ENCODE results near the gene CC2D2A. TPM values are rescaled to one million over a fixed set of nuclear protein-coding genes. Genes with fewer than 3 reads are reported as not detected.

The CC2D2A gene
- total RNA-seq, 1 experiment from 2014 or later, result 10.2 TPM

- POLR2A ChIA-PET, result no interaction called here
- H3K27me3 Mint-ChIP-seq (ENCODE audit: low read depth), result no peaks in the 10 kb centered on the region
- ATAC-seq (no peak), DNase-seq (ENCODE audit: low spot score) (no peak)
- CTCF ChIA-PET, result no interaction called here
- TF ChIP-seq NFATC4 (CRISPR knock-in tag; IDR thresholded peaks at IDR 0.05) (no peak), TEAD1 (CRISPR knock-in tag; IDR thresholded peaks at IDR 0.05) (no peak), OVOL2 (CRISPR knock-in tag; IDR thresholded peaks at IDR 0.05; ENCODE audit: borderline replicate concordance) (no peak), AR (CRISPR knock-in tag; IDR thresholded peaks at IDR 0.05) (no peak), SMAD4 (CRISPR knock-in tag; IDR thresholded peaks at IDR 0.05) (no peak), HMGA2 (CRISPR knock-in tag; IDR thresholded peaks at IDR 0.05) (no peak), ZNF219 (CRISPR knock-in tag; IDR thresholded peaks at IDR 0.05; ENCODE audit: borderline replicate concordance) (no peak), MYBL2 (CRISPR knock-in tag; IDR thresholded peaks at IDR 0.05) (no peak), GTF2I (CRISPR knock-in tag; conservative IDR thresholded peaks at IDR 0.05) (no peak), CBFB (CRISPR knock-in tag; IDR thresholded peaks at IDR 0.05; ENCODE audit: low read depth) (no peak), NR3C1 (CRISPR knock-in tag; conservative IDR thresholded peaks at IDR 0.05; ENCODE audit: low read depth) (no peak), ZNF671 (CRISPR knock-in tag; IDR thresholded peaks at IDR 0.05) (no peak), ZNF317 (CRISPR knock-in tag; IDR thresholded peaks at IDR 0.05; ENCODE audit: borderline replicate concordance, low read depth) (no peak), ETV6 (CRISPR knock-in tag; IDR thresholded peaks at IDR 0.05) (no peak)
- TF ChIP-seq, protein P1, sequence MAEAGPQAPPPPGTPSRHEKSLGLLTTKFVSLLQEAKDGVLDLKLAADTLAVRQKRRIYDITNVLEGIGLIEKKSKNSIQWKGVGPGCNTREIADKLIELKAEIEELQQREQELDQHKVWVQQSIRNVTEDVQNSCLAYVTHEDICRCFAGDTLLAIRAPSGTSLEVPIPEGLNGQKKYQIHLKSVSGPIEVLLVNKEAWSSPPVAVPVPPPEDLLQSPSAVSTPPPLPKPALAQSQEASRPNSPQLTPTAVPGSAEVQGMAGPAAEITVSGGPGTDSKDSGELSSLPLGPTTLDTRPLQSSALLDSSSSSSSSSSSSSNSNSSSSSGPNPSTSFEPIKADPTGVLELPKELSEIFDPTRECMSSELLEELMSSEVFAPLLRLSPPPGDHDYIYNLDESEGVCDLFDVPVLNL (CRISPR knock-in tag; IDR thresholded peaks at IDR 0.05; ENCODE audit: borderline replicate concordance, low read depth), result no peak
- TF ChIP-seq, protein P2, sequence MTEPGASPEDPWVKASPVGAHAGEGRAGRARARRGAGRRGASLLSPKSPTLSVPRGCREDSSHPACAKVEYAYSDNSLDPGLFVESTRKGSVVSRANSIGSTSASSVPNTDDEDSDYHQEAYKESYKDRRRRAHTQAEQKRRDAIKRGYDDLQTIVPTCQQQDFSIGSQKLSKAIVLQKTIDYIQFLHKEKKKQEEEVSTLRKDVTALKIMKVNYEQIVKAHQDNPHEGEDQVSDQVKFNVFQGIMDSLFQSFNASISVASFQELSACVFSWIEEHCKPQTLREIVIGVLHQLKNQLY (CRISPR knock-in tag; IDR thresholded peaks at IDR 0.05), result no peak
- TF ChIP-seq, protein P3, sequence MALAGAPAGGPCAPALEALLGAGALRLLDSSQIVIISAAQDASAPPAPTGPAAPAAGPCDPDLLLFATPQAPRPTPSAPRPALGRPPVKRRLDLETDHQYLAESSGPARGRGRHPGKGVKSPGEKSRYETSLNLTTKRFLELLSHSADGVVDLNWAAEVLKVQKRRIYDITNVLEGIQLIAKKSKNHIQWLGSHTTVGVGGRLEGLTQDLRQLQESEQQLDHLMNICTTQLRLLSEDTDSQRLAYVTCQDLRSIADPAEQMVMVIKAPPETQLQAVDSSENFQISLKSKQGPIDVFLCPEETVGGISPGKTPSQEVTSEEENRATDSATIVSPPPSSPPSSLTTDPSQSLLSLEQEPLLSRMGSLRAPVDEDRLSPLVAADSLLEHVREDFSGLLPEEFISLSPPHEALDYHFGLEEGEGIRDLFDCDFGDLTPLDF (CRISPR knock-in tag; IDR thresholded peaks at IDR 0.05), result no peak
- TF ChIP-seq, protein P4, sequence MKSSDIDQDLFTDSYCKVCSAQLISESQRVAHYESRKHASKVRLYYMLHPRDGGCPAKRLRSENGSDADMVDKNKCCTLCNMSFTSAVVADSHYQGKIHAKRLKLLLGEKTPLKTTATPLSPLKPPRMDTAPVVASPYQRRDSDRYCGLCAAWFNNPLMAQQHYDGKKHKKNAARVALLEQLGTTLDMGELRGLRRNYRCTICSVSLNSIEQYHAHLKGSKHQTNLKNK (CRISPR knock-in tag; IDR thresholded peaks at IDR 0.05), result no peak
- TF ChIP-seq, protein P5, sequence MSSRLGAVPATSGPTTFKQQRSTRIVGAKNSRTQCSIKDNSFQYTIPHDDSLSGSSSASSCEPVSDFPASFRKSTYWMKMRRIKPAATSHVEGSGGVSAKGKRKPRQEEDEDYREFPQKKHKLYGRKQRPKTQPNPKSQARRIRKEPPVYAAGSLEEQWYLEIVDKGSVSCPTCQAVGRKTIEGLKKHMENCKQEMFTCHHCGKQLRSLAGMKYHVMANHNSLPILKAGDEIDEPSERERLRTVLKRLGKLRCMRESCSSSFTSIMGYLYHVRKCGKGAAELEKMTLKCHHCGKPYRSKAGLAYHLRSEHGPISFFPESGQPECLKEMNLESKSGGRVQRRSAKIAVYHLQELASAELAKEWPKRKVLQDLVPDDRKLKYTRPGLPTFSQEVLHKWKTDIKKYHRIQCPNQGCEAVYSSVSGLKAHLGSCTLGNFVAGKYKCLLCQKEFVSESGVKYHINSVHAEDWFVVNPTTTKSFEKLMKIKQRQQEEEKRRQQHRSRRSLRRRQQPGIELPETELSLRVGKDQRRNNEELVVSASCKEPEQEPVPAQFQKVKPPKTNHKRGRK (CRISPR knock-in tag; IDR thresholded peaks at IDR 0.05; ENCODE audit: borderline replicate concordance), result no peak
- H3K27ac Mint-ChIP-seq, result no peak overlapping the region
- no peak overlapping the region for H3K4me3 Mint-ChIP-seq
- H3K4me1 Mint-ChIP-seq, result peaks cover 7% of the 10 kb centered on the region; the same call in 1 of the 2 replicates
- H3K36me3 Mint-ChIP-seq, result no peaks in the 10 kb centered on the region
- no peaks in the 10 kb centered on the region for H3K9me3 Mint-ChIP-seq
Measured at GRCh38 chr4:15556511-15557092, 86.9 kb downstream of the CC2D2A start.

Measured in WTC11 (cell line).